HepG2 (cell line): ENCODE results near the gene HOMEZ. TPM values are rescaled to one million over a fixed set of nuclear protein-coding genes. Genes with fewer than 3 reads are reported as not detected.

Experiments used
- CENPX ChIP-seq: sonication (generic); formaldehyde crosslinking; IDR thresholded peaks from 2 replicates; pipeline ENCODE4 v1.9.0; 2021; ENCODE audit warnings: mild to moderate bottlenecking, missing genetic modification reagents, moderate library complexity
- HNRNPK ChIP-seq: fragments of 200-400 bp; formaldehyde crosslinking; IDR thresholded peaks from 2 replicates; pipeline ENCODE4 v1.6.1; 2018; ENCODE audit warnings: low read length, low read depth, moderate library complexity, mild to moderate bottlenecking; ENCODE audit not compliant: poor library complexity, severe bottlenecking
- HOXA7 ChIP-seq: sonication (generic); formaldehyde crosslinking; IDR thresholded peaks from 2 replicates; pipeline ENCODE4 v1.8.1; 2022; ENCODE audit warnings: mild to moderate bottlenecking, missing genetic modification reagents, moderate library complexity
- KAT7 ChIP-seq: IDR thresholded peaks from 2 replicates; pipeline ENCODE4 v1.6.1; 2018; ENCODE audit warnings: borderline replicate concordance, missing compliant biosample characterization
- MAFK ChIP-seq, 2 experiments: IDR thresholded peaks in 1 of 2; conservative IDR thresholded peaks in 1 of 2; 2 replicates each; pipeline ENCODE4 v1.6.1; 2011; ENCODE audit warnings: improper control_type of control experiment in 2 of 2, low read length in 2 of 2
- MED1 ChIP-seq: sonication (generic); formaldehyde crosslinking; IDR thresholded peaks from 2 replicates; pipeline ENCODE4 v1.4.0; 2020; ENCODE audit warnings: missing genetic modification reagents
- MTF1 ChIP-seq: sonication (generic); formaldehyde crosslinking; IDR thresholded peaks from 2 replicates; pipeline ENCODE4 v1.5.0; 2020; ENCODE audit warnings: missing genetic modification reagents
- THAP11 ChIP-seq: IDR thresholded peaks from 2 replicates; pipeline ENCODE4 v1.6.1; 2016; ENCODE audit warnings: missing biosample characterization, missing genetic modification reagents
- ZEB1 ChIP-seq: IDR thresholded peaks from 2 replicates; pipeline ENCODE4 v1.6.1; 2012; ENCODE audit warnings: mild to moderate bottlenecking, low read depth, inconsistent platforms; ENCODE audit not compliant: insufficient replicate concordance
- ZNF264 ChIP-seq: sonication (generic); formaldehyde crosslinking; IDR thresholded peaks from 2 replicates; pipeline ENCODE4 v1.4.0; 2020; ENCODE audit warnings: missing genetic modification reagents
- ZNF383 ChIP-seq: sonication (generic); formaldehyde crosslinking; IDR thresholded peaks from 2 replicates; pipeline ENCODE4 v1.4.0; 2020; ENCODE audit warnings: missing genetic modification reagents, mild to moderate bottlenecking, borderline replicate concordance
- ZNF737 ChIP-seq: sonication (generic); formaldehyde crosslinking; IDR thresholded peaks from 2 replicates; pipeline ENCODE4 v1.5.0; 2020; ENCODE audit warnings: missing genetic modification reagents, mild to moderate bottlenecking, borderline replicate concordance
- ZNF747 ChIP-seq: sonication (generic); formaldehyde crosslinking; IDR thresholded peaks from 2 replicates; pipeline ENCODE4 v1.8.1; 2023; ENCODE audit warnings: missing genetic modification reagents, mild to moderate bottlenecking, borderline replicate concordance
- ZNF761 ChIP-seq: sonication (generic); formaldehyde crosslinking; conservative IDR thresholded peaks from 2 replicates; pipeline ENCODE4 v1.4.0; 2020; ENCODE audit warnings: mild to moderate bottlenecking, missing genetic modification reagents
- ZNF788 ChIP-seq: sonication (generic); formaldehyde crosslinking; IDR thresholded peaks from 2 replicates; pipeline ENCODE4 v1.5.0; 2020; ENCODE audit warnings: mild to moderate bottlenecking, missing genetic modification reagents, borderline replicate concordance
- polyA plus RNA-seq, 8 experiments: library from polyadenylated mRNA; depleted of rRNA in 3 of 8; stranded (reverse) in 7 of 8; unstranded in 1 of 8; fragments of >200 nt; fragmentation: Illumina TruSeq in 4 of 8; extraction: Trizol in 4 of 8; gene quantifications; 2 replicates each; pipeline versions ENCODE4 v1.2.1 to v1.2.3, GENCODE V29; 2011 to 2016; ENCODE audit warnings: low read depth in 4 of 8, missing spikeins in 1 of 8, mixed read lengths in 1 of 8; ENCODE audit not compliant: insufficient read depth in 1 of 8
- total RNA-seq, 5 experiments: library from RNA; depleted of rRNA; stranded (reverse); fragments of >200 nt; fragmentation: Illumina TruSeq; extraction: Trizol; gene quantifications; 2 replicates each; pipeline ENCODE4 v1.2.3, GENCODE V29; 2016; ENCODE audit warnings: low read depth in 1 of 5
- TF ChIP-seq, protein P1 (sequence below): sonication (generic); formaldehyde crosslinking; IDR thresholded peaks from 2 replicates; pipeline ENCODE4 v1.4.0; 2020; ENCODE audit warnings: low read depth, mild to moderate bottlenecking, missing genetic modification reagents
- TF ChIP-seq, protein P2 (sequence below): IDR thresholded peaks from 2 replicates; pipeline ENCODE4 v1.6.1; 2012; ENCODE audit warnings: low read length, improper control_type of control experiment
- TF ChIP-seq, protein P3 (sequence below): sonication (generic); formaldehyde crosslinking; IDR thresholded peaks from 2 replicates; pipeline ENCODE4 v1.8.0; 2023; ENCODE audit warnings: mild to moderate bottlenecking, missing genetic modification reagents
- TF ChIP-seq, protein P4 (sequence below): sonication (generic); formaldehyde crosslinking; IDR thresholded peaks from 2 replicates; pipeline ENCODE4 v1.4.0; 2020; ENCODE audit warnings: mild to moderate bottlenecking, low read depth, missing genetic modification reagents

Gene HOMEZ
- total and polyA plus RNA-seq, 2 of the 13 experiments (the other 11 are each of a cell fraction or from before 2014, with no cell fraction given) = 14.5 to 31.8 TPM

DNA sequence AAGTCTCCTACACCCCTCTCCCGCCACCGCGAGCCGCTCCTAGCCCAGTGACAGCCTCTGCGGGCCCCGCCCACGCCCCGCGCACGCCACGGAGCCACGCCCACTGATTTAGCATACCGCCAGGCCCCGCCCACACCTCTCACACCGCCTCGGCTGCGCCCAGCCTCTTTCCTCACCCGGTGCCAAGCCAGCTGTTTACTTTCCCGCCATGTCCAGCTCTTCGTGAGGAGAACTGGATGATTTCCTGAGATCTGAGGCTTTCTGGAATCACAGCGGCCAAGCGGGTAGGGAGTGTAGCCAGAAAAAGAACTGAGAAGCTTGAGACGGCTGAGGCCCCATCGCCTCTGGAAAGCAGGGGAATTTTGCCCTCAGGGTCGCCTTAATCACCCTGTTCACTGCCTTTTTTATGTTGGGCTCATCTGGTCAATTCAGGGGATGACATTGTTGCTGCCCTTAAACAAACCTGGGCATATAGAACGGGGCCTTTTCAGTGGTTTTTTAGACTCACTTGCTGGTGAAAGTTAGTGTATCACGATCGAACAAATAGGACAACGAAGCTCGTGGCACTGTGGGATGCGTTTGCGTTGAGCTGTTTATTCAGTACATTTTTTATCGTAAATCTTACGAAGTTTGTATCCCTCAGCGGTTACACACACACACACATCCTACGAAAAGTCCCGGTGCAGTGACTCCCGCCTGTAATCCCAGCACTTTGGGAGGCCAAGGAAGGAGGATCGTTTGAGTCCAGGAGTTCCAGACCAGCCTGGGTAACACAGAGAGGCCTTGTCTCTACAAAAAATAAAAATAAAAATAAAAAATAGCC is 47.9 kb downstream of the HOMEZ start, which contains the start of gene RNF212B (continued):
- TF ChIP-seq, protein P1, sequence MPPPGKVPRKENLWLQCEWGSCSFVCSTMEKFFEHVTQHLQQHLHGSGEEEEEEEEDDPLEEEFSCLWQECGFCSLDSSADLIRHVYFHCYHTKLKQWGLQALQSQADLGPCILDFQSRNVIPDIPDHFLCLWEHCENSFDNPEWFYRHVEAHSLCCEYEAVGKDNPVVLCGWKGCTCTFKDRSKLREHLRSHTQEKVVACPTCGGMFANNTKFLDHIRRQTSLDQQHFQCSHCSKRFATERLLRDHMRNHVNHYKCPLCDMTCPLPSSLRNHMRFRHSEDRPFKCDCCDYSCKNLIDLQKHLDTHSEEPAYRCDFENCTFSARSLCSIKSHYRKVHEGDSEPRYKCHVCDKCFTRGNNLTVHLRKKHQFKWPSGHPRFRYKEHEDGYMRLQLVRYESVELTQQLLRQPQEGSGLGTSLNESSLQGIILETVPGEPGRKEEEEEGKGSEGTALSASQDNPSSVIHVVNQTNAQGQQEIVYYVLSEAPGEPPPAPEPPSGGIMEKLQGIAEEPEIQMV (CRISPR knock-in tag) = peak; percentile 77; the same call in 1 of the 2 replicates
- TF ChIP-seq, protein P2, sequence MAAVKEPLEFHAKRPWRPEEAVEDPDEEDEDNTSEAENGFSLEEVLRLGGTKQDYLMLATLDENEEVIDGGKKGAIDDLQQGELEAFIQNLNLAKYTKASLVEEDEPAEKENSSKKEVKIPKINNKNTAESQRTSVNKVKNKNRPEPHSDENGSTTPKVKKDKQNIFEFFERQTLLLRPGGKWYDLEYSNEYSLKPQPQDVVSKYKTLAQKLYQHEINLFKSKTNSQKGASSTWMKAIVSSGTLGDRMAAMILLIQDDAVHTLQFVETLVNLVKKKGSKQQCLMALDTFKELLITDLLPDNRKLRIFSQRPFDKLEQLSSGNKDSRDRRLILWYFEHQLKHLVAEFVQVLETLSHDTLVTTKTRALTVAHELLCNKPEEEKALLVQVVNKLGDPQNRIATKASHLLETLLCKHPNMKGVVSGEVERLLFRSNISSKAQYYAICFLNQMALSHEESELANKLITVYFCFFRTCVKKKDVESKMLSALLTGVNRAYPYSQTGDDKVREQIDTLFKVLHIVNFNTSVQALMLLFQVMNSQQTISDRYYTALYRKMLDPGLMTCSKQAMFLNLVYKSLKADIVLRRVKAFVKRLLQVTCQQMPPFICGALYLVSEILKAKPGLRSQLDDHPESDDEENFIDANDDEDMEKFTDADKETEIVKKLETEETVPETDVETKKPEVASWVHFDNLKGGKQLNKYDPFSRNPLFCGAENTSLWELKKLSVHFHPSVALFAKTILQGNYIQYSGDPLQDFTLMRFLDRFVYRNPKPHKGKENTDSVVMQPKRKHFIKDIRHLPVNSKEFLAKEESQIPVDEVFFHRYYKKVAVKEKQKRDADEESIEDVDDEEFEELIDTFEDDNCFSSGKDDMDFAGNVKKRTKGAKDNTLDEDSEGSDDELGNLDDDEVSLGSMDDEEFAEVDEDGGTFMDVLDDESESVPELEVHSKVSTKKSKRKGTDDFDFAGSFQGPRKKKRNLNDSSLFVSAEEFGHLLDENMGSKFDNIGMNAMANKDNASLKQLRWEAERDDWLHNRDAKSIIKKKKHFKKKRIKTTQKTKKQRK = no peak
- TF ChIP-seq ZNF264 (CRISPR knock-in tag) (no peak), ZNF788 (0 out of 2 replicates have a peak, but pooled peaks have one; percentile 38), ZNF383 (peak; percentile 69; the same call in 1 of the 2 replicates), HOXA7 (CRISPR knock-in tag) (no peak), ZNF737 (CRISPR knock-in tag) (0 out of 2 replicates have a peak, but pooled peaks have one; percentile 18), ZEB1 (no peak), HNRNPK (no peak), MTF1 (CRISPR knock-in tag) (no peak), CENPX (CRISPR knock-in tag) (no peak), ZNF747 (CRISPR knock-in tag) (no peak), MAFK (conservative IDR thresholded peaks at IDR 0.05 in 1 of 2, IDR thresholded peaks at IDR 0.05 in 1 of 2; ENCODE audit: low read length in 2 of 2) (no peak), THAP11 (peak; percentile 40; the same call in 1 of the 2 replicates), MED1 (CRISPR knock-in tag) (peak; percentile 30; the same call in 1 of the 2 replicates), ZNF761 (CRISPR knock-in tag) (no peak), KAT7 (CRISPR knock-in tag) (no peak)
- TF ChIP-seq, protein P3, sequence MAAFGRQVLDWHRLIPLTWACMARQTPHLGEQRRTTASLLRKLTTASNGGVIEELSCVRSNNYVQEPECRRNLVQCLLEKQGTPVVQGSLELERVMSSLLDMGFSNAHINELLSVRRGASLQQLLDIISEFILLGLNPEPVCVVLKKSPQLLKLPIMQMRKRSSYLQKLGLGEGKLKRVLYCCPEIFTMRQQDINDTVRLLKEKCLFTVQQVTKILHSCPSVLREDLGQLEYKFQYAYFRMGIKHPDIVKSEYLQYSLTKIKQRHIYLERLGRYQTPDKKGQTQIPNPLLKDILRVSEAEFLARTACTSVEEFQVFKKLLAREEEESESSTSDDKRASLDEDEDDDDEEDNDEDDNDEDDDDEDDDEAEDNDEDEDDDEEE = no peak
- TF ChIP-seq, protein P4, sequence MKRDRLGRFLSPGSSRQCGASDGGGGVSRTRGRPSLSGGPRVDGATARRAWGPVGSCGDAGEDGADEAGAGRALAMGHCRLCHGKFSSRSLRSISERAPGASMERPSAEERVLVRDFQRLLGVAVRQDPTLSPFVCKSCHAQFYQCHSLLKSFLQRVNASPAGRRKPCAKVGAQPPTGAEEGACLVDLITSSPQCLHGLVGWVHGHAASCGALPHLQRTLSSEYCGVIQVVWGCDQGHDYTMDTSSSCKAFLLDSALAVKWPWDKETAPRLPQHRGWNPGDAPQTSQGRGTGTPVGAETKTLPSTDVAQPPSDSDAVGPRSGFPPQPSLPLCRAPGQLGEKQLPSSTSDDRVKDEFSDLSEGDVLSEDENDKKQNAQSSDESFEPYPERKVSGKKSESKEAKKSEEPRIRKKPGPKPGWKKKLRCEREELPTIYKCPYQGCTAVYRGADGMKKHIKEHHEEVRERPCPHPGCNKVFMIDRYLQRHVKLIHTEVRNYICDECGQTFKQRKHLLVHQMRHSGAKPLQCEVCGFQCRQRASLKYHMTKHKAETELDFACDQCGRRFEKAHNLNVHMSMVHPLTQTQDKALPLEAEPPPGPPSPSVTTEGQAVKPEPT = peak; percentile 77; the same call in 1 of the 2 replicates
